ENCODE results near the gene MEG3. TPM values are rescaled to one million over a fixed set of nuclear protein-coding genes. Genes with fewer than 3 reads are reported as not detected.
"Not testable (repeated sequence)": the region's sequence is repeated elsewhere in the genome, so short reads cannot be mapped to it uniquely, and the experiment has no call there.

Gene MEG3
- total RNA-seq, 1 experiment from 2014 or later, result not detected

- ChIA-PET CTCF (no interaction called here), POLR2A (no interaction called here)
- Mint-ChIP-seq H3K27ac (ENCODE audit: low read depth, unreplicated experiment) (no peak overlapping the region), H3K9me3 (ENCODE audit: unreplicated experiment) (no peaks in the 10 kb centered on the region), H3K27me3 (ENCODE audit: insufficient read depth, unreplicated experiment) (peaks cover 78% of the 10 kb centered on the region), H3K36me3 (ENCODE audit: insufficient read depth, unreplicated experiment) (no peaks in the 10 kb centered on the region), H3K4me3 (ENCODE audit: unreplicated experiment) (no peak overlapping the region), H3K4me1 (ENCODE audit: insufficient read depth, unreplicated experiment) (no peaks in the 10 kb centered on the region)
- TF ChIP-seq CTCF (IDR thresholded peaks at IDR 0.05; ENCODE audit: unreplicated experiment), result no peak
- intact Hi-C loops (cut with micrococcal nuclease), result no loop called here
- DNase-seq (ENCODE audit: unreplicated experiment), result no peak
- BruUV-seq (replicated peaks), result no TSS peak
Measured at GRCh38 chr14:100796946-100797345, 29.0 kb upstream of the MEG3 start.

GRCh38 chr14:100800041-100800440 is 25.9 kb upstream of the MEG3 start:
- POLR2A ChIA-PET, result no interaction called here
- H3K36me3 Mint-ChIP-seq (ENCODE audit: insufficient read depth, unreplicated experiment), result no peaks in the 10 kb centered on the region
- BruUV-seq (replicated peaks), result no TSS peak
- H3K27ac Mint-ChIP-seq (ENCODE audit: low read depth, unreplicated experiment), result no peak overlapping the region
- no peak overlapping the region for H3K4me3 Mint-ChIP-seq (ENCODE audit: unreplicated experiment)
- H3K27me3 Mint-ChIP-seq (ENCODE audit: insufficient read depth, unreplicated experiment), result peaks cover 48% of the 10 kb centered on the region
- CTCF ChIA-PET, result interaction anchor here (0.6 kb wide), 1 partner anchor 831 kb away, joined by 3 read pairs; no protein-coding TSS in a partner anchor
- no peaks in the 10 kb centered on the region for H3K9me3 Mint-ChIP-seq (ENCODE audit: unreplicated experiment)
- no peak for DNase-seq (ENCODE audit: unreplicated experiment)
- intact Hi-C loops (cut with micrococcal nuclease), result no loop called here
- TF ChIP-seq CTCF (IDR thresholded peaks at IDR 0.05; ENCODE audit: unreplicated experiment), result no peak
- H3K4me1 Mint-ChIP-seq (ENCODE audit: insufficient read depth, unreplicated experiment), result no peaks in the 10 kb centered on the region

- DNase-seq (ENCODE audit: unreplicated experiment); H3K36me3 Mint-ChIP-seq (ENCODE audit: insufficient read depth, unreplicated experiment); H3K4me1 Mint-ChIP-seq (ENCODE audit: insufficient read depth, unreplicated experiment); BruUV-seq (replicated peaks); H3K9me3 Mint-ChIP-seq (ENCODE audit: unreplicated experiment); intact Hi-C loops (cut with micrococcal nuclease); H3K4me3 Mint-ChIP-seq (ENCODE audit: unreplicated experiment); H3K27ac Mint-ChIP-seq (ENCODE audit: low read depth, unreplicated experiment): not testable (repeated sequence)
- CTCF ChIA-PET, result interaction anchor here (0.6 kb wide), 1 partner anchor 282 kb away, joined by 3 read pairs; no protein-coding TSS in a partner anchor
- peaks cover 42% of the 10 kb centered on the region for H3K27me3 Mint-ChIP-seq (ENCODE audit: insufficient read depth, unreplicated experiment)
- POLR2A ChIA-PET, result interaction anchor here (0.6 kb wide), 1 partner anchor 1226 kb away, joined by 3 read pairs; no protein-coding TSS in a partner anchor
Measured at GRCh38 chr14:100801433-100801832, 24.5 kb upstream of the MEG3 start.

GRCh38 chr14:100802179-100802578 is 23.7 kb upstream of the MEG3 start:
- no peaks in the 10 kb centered on the region for H3K4me1 Mint-ChIP-seq (ENCODE audit: insufficient read depth, unreplicated experiment)
- no peaks in the 10 kb centered on the region for H3K36me3 Mint-ChIP-seq (ENCODE audit: insufficient read depth, unreplicated experiment)
- BruUV-seq (replicated peaks), result no TSS peak
- H3K27me3 Mint-ChIP-seq (ENCODE audit: insufficient read depth, unreplicated experiment), result peaks cover 42% of the 10 kb centered on the region
- no peak overlapping the region for H3K4me3 Mint-ChIP-seq (ENCODE audit: unreplicated experiment)
- H3K9me3 Mint-ChIP-seq (ENCODE audit: unreplicated experiment), result no peaks in the 10 kb centered on the region
- intact Hi-C loops (cut with micrococcal nuclease), result no loop called here
- no peak for DNase-seq (ENCODE audit: unreplicated experiment)
- H3K27ac Mint-ChIP-seq (ENCODE audit: low read depth, unreplicated experiment), result no peak overlapping the region
- ChIA-PET CTCF (no interaction called here), POLR2A (no interaction called here)
- TF ChIP-seq CTCF (IDR thresholded peaks at IDR 0.05; ENCODE audit: unreplicated experiment), result no peak

- no peak for TF ChIP-seq CTCF (IDR thresholded peaks at IDR 0.05; ENCODE audit: unreplicated experiment)
- Mint-ChIP-seq H3K9me3 (ENCODE audit: unreplicated experiment) (no peaks in the 10 kb centered on the region), H3K4me3 (ENCODE audit: unreplicated experiment) (no peak overlapping the region), H3K27me3 (ENCODE audit: insufficient read depth, unreplicated experiment) (peaks cover 42% of the 10 kb centered on the region), H3K36me3 (ENCODE audit: insufficient read depth, unreplicated experiment) (no peaks in the 10 kb centered on the region), H3K27ac (ENCODE audit: low read depth, unreplicated experiment) (no peak overlapping the region), H3K4me1 (ENCODE audit: insufficient read depth, unreplicated experiment) (no peaks in the 10 kb centered on the region)
- intact Hi-C loops (cut with micrococcal nuclease), result no loop called here
- no TSS peak for BruUV-seq (replicated peaks)
- DNase-seq (ENCODE audit: unreplicated experiment), result no peak
- ChIA-PET POLR2A (no interaction called here), CTCF (no interaction called here)
Measured at GRCh38 chr14:100802766-100803165, 23.2 kb upstream of the MEG3 start.
